Inferior parietal cortex (tissue), 1 donor: ENCODE data around the gene ARID5A.
"Not testable (repeated sequence)": the region's sequence is repeated elsewhere in the genome, so short reads cannot be mapped to it uniquely, and the experiment has no call there.

Experiments used
- DNase-seq: peaks from one replicate; pipeline ENCODE4 v3.0.0-alpha.2; 2016; ENCODE audit errors: extremely low spot score

ARID5A gene

GRCh38 chr2:96555146-96555610 lies 18.6 kb downstream of the ARID5A start:
- no peak for DNase-seq

GRCh38 chr2:96556441-96557330 lies 20.1 kb downstream of the ARID5A start:
- no peak for DNase-seq

- DNase-seq, result not testable (repeated sequence)
These were observed 20.9 kb downstream of the ARID5A start for GRCh38 chr2:96557421-96557820.

GRCh38 chr2:96558061-96558460 lies 21.5 kb downstream of the ARID5A start:
- no peak for DNase-seq

GRCh38 chr2:96558485-96558884 lies 21.9 kb downstream of the ARID5A start:
- no peak for DNase-seq

GRCh38 chr2:96564026-96564425 lies 27.5 kb downstream of the ARID5A start:
- no peak for DNase-seq

- no peak for DNase-seq
These were observed 28.0 kb downstream of the ARID5A start for GRCh38 chr2:96564563-96564962.

GRCh38 chr2:96565111-96565510 lies 28.6 kb downstream of the ARID5A start:
- DNase-seq, result no peak

- no peak for DNase-seq
These were observed 31.5 kb downstream of the ARID5A start for GRCh38 chr2:96568094-96568493.

GRCh38 chr2:96574364-96574763 lies 37.8 kb downstream of the ARID5A start:
- no peak for DNase-seq

GRCh38 chr2:96575785-96576456 lies 39.4 kb downstream of the ARID5A start:
- no peak for DNase-seq

- DNase-seq, result no peak
These were observed 40.9 kb downstream of the ARID5A start for GRCh38 chr2:96577501-96577900.

GRCh38 chr2:96578731-96579130 lies 42.2 kb downstream of the ARID5A start:
- no peak for DNase-seq

- DNase-seq, result no peak
These were observed 42.9 kb downstream of the ARID5A start for GRCh38 chr2:96579422-96579821.

- peak; percentile 22 for DNase-seq
These were observed 44.2 kb downstream of the ARID5A start for GRCh38 chr2:96580771-96581170.

- DNase-seq, result no peak
These were observed 47.5 kb downstream of the ARID5A start for GRCh38 chr2:96584017-96584416.

GRCh38 chr2:96587843-96588242 lies 51.3 kb downstream of the ARID5A start:
- DNase-seq, result no peak

GRCh38 chr2:96591054-96591453 lies 54.5 kb downstream of the ARID5A start:
- DNase-seq, result no peak

GRCh38 chr2:96591494-96591893 lies 54.9 kb downstream of the ARID5A start:
- DNase-seq, result no peak

- no peak for DNase-seq
These were observed 57.7 kb downstream of the ARID5A start for GRCh38 chr2:96594282-96594681.

- DNase-seq, result no peak
These were observed 58.2 kb downstream of the ARID5A start for GRCh38 chr2:96594691-96595152.

- peak; percentile 13 for DNase-seq
These were observed 60.0 kb downstream of the ARID5A start for GRCh38 chr2:96596596-96596995.

GRCh38 chr2:96599941-96600340 lies 63.4 kb downstream of the ARID5A start:
- no peak for DNase-seq
